ENCODE results near the gene TRH. TPM values are rescaled to one million over a fixed set of nuclear protein-coding genes. Genes with fewer than 3 reads are reported as not detected.
"Not testable (repeated sequence)": the region's sequence is repeated elsewhere in the genome, so short reads cannot be mapped to it uniquely, and the experiment has no call there.

TRH gene
- total and polyA plus RNA-seq, 2 donors from 2014 or later = not detected

DNA sequence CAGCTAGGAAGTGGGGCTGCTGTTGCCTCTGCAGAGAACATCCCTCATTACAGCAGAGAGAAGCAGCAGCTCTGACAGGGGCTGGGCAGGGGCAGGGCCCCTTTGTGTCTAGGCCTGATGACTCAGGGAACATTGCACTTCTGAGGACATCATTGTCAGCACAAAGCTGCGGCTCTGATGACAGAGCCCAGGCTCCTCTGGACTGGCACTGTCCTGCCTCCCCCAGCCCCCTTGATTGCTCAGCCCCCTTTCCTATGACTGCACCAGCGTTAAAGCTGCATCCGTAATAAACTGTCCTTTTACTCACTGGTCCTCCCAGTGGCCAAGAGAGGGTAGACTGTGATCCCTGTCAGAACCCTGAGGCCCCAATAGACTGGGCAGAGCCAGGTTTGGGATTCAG lies 18.3 kb downstream of the TRH start:
- H3K9me3 ChIP-seq (ENCODE audit: control insufficient read depth in 2 of 3, insufficient read depth in 1 of 3, low read length in 3 of 3) = no peaks in the 10 kb centered on the region
- TF ChIP-seq, protein P1, sequence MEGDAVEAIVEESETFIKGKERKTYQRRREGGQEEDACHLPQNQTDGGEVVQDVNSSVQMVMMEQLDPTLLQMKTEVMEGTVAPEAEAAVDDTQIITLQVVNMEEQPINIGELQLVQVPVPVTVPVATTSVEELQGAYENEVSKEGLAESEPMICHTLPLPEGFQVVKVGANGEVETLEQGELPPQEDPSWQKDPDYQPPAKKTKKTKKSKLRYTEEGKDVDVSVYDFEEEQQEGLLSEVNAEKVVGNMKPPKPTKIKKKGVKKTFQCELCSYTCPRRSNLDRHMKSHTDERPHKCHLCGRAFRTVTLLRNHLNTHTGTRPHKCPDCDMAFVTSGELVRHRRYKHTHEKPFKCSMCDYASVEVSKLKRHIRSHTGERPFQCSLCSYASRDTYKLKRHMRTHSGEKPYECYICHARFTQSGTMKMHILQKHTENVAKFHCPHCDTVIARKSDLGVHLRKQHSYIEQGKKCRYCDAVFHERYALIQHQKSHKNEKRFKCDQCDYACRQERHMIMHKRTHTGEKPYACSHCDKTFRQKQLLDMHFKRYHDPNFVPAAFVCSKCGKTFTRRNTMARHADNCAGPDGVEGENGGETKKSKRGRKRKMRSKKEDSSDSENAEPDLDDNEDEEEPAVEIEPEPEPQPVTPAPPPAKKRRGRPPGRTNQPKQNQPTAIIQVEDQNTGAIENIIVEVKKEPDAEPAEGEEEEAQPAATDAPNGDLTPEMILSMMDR (IDR thresholded peaks at IDR 0.05; ENCODE audit: borderline replicate concordance, extremely low read depth, insufficient read depth) = no peak
- no peak for FAIRE-seq
- H3K27me3 ChIP-seq (ENCODE audit: control insufficient read depth, insufficient read depth, low read length) = no peaks in the 10 kb centered on the region
- no peak overlapping the region for H3K9ac ChIP-seq (ENCODE audit: low read length in 3 of 3)
- no peak overlapping the region for H3K27ac ChIP-seq (ENCODE audit: low read depth in 2 of 2, low read length in 2 of 2)
- H3K36me3 ChIP-seq (ENCODE audit: control insufficient read depth in 2 of 3, insufficient read depth in 3 of 3, low read length in 3 of 3) = no peaks in the 10 kb centered on the region
- intact Hi-C loops (cut with DNase I) = no loop called here
- H3K4me1 ChIP-seq (ENCODE audit: control insufficient read depth in 2 of 3, insufficient read depth in 2 of 3, low read depth in 1 of 3, low read length in 3 of 3) = no peaks in the 10 kb centered on the region
- no peak overlapping the region for H3K4me3 ChIP-seq (ENCODE audit: low read length in 3 of 3)
- no peak for DNase-seq

DNA sequence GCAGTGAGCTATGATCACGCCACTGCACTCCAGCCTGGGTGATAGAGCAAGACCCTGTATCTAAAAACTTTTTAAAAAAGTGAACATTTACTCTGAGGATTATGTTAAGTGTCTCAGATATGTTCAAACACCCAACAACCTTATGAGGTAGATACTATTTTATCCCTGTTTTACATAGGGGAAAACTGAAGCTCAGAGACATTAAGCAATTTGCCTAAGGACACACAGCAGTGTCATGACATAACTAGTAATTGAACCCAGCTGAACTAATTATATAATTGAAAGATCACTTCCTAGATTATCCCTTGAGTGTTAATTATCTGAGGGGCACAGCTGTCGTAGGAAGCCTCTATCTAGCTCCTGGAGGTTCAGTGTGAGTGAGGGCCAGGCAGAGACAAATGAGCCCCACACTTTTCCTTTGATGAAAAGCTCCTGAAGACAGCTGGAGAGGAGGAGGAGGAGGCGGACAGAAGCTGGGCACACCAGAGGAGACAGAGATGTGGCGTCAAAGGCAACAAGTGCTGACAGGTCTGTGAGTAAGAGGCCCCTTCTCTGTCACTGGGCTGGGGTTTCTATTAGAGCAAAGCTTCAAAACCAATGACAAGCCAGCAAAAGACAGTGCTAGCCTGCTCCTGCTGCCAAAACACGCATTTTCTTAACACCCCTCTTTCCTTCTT lies 20.5 kb downstream of the TRH start:
- intact Hi-C loops (cut with DNase I) = no loop called here

DNA sequence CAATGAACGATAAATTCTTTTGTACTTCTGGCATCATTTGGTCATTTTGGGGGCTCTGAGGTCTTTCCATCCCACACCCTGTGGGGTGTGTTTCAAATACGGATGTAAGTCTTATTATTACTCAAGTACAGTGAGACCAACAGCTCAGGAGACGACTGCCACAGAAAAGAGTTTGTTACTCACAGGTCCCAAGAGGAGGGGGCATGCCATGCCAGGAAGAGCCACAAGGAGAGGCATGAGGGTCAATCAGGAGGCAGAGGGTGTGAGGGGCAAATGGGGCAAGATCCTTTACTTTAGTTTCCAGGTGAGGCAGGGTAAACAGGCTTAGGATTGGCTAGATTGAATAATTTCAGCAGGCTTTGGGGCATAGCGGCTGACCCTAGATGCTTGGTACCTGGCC lies 21.6 kb downstream of the TRH start:
- Histone ChIP-seq H3K27ac (ENCODE audit: low read depth in 2 of 2, low read length in 2 of 2) (no peak overlapping the region), H3K36me3 (ENCODE audit: control insufficient read depth in 2 of 3, insufficient read depth in 3 of 3, low read length in 3 of 3) (no peaks in the 10 kb centered on the region), H3K9ac (ENCODE audit: low read length in 3 of 3) (no peak overlapping the region), H3K27me3 (ENCODE audit: control insufficient read depth, insufficient read depth, low read length) (no peaks in the 10 kb centered on the region), H3K9me3 (ENCODE audit: control insufficient read depth in 2 of 3, insufficient read depth in 1 of 3, low read length in 3 of 3) (no peaks in the 10 kb centered on the region), H3K4me1 (ENCODE audit: control insufficient read depth in 2 of 3, insufficient read depth in 2 of 3, low read depth in 1 of 3, low read length in 3 of 3) (no peaks in the 10 kb centered on the region), H3K4me3 (ENCODE audit: low read length in 3 of 3) (no peak overlapping the region)
- no peak for DNase-seq
- no peak for FAIRE-seq
- TF ChIP-seq, protein P1 (IDR thresholded peaks at IDR 0.05; ENCODE audit: borderline replicate concordance, extremely low read depth, insufficient read depth) = no peak
- intact Hi-C loops (cut with DNase I) = no loop called here

More for the DNA sequence above, 20.5 kb downstream of the TRH start:
- TF ChIP-seq, protein P1 (IDR thresholded peaks at IDR 0.05; ENCODE audit: borderline replicate concordance, extremely low read depth, insufficient read depth) = no peak
- no peak overlapping the region for H3K9ac ChIP-seq (ENCODE audit: low read length in 3 of 3)
- H3K27ac ChIP-seq (ENCODE audit: low read depth in 2 of 2, low read length in 2 of 2) = no peak overlapping the region
- H3K4me3 ChIP-seq (ENCODE audit: low read length in 3 of 3) = no peak overlapping the region
- H3K9me3 ChIP-seq (ENCODE audit: control insufficient read depth in 2 of 3, insufficient read depth in 1 of 3, low read length in 3 of 3) = no peaks in the 10 kb centered on the region
- no peaks in the 10 kb centered on the region for H3K36me3 ChIP-seq (ENCODE audit: control insufficient read depth in 2 of 3, insufficient read depth in 3 of 3, low read length in 3 of 3)
- no peak for DNase-seq
- no peaks in the 10 kb centered on the region for H3K27me3 ChIP-seq (ENCODE audit: control insufficient read depth, insufficient read depth, low read length)
- H3K4me1 ChIP-seq (ENCODE audit: control insufficient read depth in 2 of 3, insufficient read depth in 2 of 3, low read depth in 1 of 3, low read length in 3 of 3) = no peaks in the 10 kb centered on the region
- no peak for FAIRE-seq

DNA sequence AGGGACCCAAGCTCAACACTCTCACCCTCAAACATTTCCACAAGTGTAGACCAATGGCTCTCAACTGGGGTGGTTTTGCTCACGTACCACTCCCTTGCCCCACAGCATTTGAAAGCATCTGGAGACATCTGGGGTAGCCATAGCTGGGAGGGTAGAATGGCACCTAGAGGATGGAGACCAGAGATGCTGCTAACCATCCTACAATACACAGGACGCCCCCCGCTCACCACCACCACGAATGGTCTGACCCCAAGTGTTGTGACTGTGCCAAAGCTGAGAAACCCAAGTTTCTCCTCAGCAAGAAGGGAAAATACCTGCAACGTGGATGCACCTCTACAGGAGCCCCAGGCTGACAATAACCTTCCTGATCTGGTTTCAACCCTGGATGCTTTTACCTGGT lies 24.7 kb downstream of the TRH start:
- H3K27ac ChIP-seq (ENCODE audit: low read depth in 2 of 2, low read length in 2 of 2); FAIRE-seq; intact Hi-C loops (cut with DNase I); H3K4me1 ChIP-seq (ENCODE audit: control insufficient read depth in 2 of 3, insufficient read depth in 2 of 3, low read depth in 1 of 3, low read length in 3 of 3); H3K9ac ChIP-seq (ENCODE audit: low read length in 3 of 3); DNase-seq; H3K9me3 ChIP-seq (ENCODE audit: control insufficient read depth in 2 of 3, insufficient read depth in 1 of 3, low read length in 3 of 3); H3K27me3 ChIP-seq (ENCODE audit: control insufficient read depth, insufficient read depth, low read length); H3K4me3 ChIP-seq (ENCODE audit: low read length in 3 of 3); H3K36me3 ChIP-seq (ENCODE audit: control insufficient read depth in 2 of 3, insufficient read depth in 3 of 3, low read length in 3 of 3): not testable (repeated sequence)
